ENCODE results near the gene CCDC127.
"Not testable (repeated sequence)": the region's sequence is repeated elsewhere in the genome, so short reads cannot be mapped to it uniquely, and the experiment has no call there.

DNA sequence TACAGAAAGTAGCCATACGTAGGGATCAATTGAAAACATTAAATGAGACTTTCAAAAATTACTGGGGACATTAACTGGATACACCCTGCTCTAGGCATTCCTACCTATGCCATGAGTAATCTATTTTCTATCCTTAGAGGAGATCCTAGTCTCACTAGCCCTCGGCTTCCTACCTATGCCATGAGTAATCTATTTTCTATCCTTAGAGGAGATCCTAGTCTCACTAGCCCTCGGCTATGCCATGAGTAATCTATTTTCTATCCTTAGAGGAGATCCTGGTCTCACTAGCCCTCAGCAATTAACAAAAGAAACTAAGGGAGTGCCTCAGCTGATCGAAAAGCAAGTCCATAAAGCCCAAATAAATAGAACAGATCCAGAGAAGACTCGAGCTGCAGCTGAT lies 27.8 kb upstream of the CCDC127 start:
- TF ChIP-seq, protein P1, sequence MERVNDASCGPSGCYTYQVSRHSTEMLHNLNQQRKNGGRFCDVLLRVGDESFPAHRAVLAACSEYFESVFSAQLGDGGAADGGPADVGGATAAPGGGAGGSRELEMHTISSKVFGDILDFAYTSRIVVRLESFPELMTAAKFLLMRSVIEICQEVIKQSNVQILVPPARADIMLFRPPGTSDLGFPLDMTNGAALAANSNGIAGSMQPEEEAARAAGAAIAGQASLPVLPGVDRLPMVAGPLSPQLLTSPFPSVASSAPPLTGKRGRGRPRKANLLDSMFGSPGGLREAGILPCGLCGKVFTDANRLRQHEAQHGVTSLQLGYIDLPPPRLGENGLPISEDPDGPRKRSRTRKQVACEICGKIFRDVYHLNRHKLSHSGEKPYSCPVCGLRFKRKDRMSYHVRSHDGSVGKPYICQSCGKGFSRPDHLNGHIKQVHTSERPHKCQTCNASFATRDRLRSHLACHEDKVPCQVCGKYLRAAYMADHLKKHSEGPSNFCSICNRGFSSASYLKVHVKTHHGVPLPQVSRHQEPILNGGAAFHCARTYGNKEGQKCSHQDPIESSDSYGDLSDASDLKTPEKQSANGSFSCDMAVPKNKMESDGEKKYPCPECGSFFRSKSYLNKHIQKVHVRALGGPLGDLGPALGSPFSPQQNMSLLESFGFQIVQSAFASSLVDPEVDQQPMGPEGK (CRISPR knock-in tag; IDR thresholded peaks at IDR 0.05; ENCODE audit: borderline replicate concordance), result not testable (repeated sequence)
- not testable (repeated sequence) for TF ChIP-seq ARNTL (CRISPR knock-in tag; IDR thresholded peaks at IDR 0.05; ENCODE audit: borderline replicate concordance, low read depth); ZFP3 (CRISPR knock-in tag; IDR thresholded peaks at IDR 0.05); ESRRG (CRISPR knock-in tag; IDR thresholded peaks at IDR 0.05); BACH2 (CRISPR knock-in tag; IDR thresholded peaks at IDR 0.05; ENCODE audit: borderline replicate concordance); ZFP30 (CRISPR knock-in tag; IDR thresholded peaks at IDR 0.05); RARB (CRISPR knock-in tag; IDR thresholded peaks at IDR 0.05); PPARA (CRISPR knock-in tag; IDR thresholded peaks at IDR 0.05; ENCODE audit: borderline replicate concordance)
- TF ChIP-seq, protein P2, sequence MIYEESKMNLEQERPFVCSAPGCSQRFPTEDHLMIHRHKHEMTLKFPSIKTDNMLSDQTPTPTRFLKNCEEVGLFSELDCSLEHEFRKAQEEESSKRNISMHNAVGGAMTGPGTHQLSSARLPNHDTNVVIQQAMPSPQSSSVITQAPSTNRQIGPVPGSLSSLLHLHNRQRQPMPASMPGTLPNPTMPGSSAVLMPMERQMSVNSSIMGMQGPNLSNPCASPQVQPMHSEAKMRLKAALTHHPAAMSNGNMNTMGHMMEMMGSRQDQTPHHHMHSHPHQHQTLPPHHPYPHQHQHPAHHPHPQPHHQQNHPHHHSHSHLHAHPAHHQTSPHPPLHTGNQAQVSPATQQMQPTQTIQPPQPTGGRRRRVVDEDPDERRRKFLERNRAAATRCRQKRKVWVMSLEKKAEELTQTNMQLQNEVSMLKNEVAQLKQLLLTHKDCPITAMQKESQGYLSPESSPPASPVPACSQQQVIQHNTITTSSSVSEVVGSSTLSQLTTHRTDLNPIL (CRISPR knock-in tag; IDR thresholded peaks at IDR 0.05; ENCODE audit: low read depth), result not testable (repeated sequence)
- TF ChIP-seq, protein P3, sequence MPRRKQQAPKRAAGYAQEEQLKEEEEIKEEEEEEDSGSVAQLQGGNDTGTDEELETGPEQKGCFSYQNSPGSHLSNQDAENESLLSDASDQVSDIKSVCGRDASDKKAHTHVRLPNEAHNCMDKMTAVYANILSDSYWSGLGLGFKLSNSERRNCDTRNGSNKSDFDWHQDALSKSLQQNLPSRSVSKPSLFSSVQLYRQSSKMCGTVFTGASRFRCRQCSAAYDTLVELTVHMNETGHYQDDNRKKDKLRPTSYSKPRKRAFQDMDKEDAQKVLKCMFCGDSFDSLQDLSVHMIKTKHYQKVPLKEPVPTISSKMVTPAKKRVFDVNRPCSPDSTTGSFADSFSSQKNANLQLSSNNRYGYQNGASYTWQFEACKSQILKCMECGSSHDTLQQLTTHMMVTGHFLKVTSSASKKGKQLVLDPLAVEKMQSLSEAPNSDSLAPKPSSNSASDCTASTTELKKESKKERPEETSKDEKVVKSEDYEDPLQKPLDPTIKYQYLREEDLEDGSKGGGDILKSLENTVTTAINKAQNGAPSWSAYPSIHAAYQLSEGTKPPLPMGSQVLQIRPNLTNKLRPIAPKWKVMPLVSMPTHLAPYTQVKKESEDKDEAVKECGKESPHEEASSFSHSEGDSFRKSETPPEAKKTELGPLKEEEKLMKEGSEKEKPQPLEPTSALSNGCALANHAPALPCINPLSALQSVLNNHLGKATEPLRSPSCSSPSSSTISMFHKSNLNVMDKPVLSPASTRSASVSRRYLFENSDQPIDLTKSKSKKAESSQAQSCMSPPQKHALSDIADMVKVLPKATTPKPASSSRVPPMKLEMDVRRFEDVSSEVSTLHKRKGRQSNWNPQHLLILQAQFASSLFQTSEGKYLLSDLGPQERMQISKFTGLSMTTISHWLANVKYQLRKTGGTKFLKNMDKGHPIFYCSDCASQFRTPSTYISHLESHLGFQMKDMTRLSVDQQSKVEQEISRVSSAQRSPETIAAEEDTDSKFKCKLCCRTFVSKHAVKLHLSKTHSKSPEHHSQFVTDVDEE (CRISPR knock-in tag; IDR thresholded peaks at IDR 0.05), result not testable (repeated sequence)
